Activated CD8-positive, alpha-beta memory T cell treated with anti-CD3 and anti-CD28 coated beads for 4 hours (primary cell): ENCODE data around the gene RELCH.

Experiments used
- DNase-seq, 2 donors: peaks; one replicate each; pipeline ENCODE4 v3.0.0-alpha.2; 2020; ENCODE audit warnings: low read depth in 2 of 2

RELCH gene

GRCh38 chr18:62338446-62339105, 151.5 kb downstream of the RELCH start:
- no peak for DNase-seq

GRCh38 chr18:62339106-62339988, 152.3 kb downstream of the RELCH start:
- no peak for DNase-seq

DNA sequence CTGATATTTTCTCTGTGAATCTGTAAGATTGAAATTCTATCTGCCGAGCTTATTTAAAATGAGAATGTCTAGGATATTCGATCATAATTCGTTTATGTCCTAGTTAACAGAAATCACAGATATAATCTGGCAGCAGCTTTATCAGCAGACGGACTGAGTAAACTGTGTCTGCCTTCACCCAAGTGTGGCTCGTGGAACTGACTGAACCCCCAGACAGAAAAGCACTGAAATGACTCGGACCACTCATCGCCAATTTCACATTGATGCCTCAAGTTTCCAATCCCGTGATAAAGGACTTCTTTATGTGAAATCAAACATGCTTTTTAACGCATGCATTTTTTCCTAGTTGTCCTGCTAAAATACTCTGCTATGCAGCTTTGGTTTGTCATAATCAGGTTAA, 153.9 kb downstream of the RELCH start:
- DNase-seq, result no peak

- no peak for DNase-seq
Measured at GRCh38 chr18:62341473-62341872, 154.4 kb downstream of the RELCH start.

DNA sequence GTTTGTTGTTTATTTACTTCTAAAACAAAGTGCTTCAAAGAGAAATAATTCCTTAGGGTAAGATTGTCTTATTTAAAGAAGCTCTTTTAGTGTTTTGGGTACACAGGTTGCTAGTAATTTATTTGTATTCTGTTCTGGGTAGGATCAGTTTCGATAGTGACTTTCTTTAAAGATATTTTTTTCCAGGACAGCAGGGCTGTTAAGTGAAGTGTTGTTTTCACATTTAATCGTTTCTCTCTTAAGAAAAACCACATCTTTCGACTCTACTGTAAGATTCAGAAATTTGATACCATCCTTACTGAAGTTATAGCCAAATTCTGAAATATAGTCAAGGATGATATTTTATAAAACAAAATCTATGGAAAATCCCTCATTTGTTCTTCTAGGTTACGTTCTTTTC, 155.8 kb downstream of the RELCH start:
- no peak for DNase-seq

- no peak for DNase-seq
Measured at GRCh38 chr18:62343316-62343715, 156.3 kb downstream of the RELCH start.

GRCh38 chr18:62345909-62346308, 158.9 kb downstream of the RELCH start:
- DNase-seq, result no peak

GRCh38 chr18:62346333-62347088, 159.5 kb downstream of the RELCH start:
- DNase-seq, result no peak

DNA sequence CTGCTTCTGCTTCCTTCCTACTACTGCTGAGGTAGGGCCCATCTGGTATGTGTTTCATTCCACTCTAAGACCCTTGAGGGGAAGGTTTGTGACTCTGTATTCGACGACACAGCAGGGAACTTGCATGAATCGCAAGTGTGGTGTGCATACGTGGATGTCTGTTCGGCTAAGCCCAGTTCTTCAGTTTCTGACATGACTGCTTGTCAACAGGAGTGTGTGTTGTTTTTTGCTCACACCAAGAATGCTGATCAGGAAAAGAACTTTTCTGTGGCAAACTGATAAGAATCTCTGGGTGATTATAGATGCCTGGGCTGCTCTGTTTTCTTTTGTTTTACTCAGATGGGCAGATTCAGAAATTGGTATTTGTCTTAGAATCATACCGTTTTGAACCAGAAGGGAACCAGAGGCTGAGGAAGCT, 160.0 kb downstream of the RELCH start:
- DNase-seq, result no peak

- DNase-seq, result no peak
Measured at GRCh38 chr18:62348474-62348873, 161.4 kb downstream of the RELCH start.

GRCh38 chr18:62353170-62353569, 166.1 kb downstream of the RELCH start:
- DNase-seq, result no peak

DNA sequence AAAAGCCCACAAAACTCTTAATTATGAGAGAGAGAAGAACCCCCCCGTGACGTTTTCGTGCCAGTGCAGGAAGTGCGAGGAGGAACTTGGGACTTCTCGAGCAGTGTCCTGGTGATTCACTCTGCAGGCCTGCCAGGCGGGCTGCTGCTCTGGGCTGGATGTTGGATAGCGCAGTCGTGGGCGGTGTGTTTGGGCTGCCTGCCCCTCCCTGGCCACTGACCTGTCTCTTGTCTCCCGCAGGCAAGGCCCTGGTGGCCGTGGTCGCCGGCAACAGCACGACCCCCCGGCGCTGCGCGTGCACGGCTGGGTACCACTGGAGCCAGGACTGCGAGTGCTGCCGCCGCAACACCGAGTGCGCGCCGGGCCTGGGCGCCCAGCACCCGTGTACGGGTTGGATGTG, 167.1 kb downstream of the RELCH start:
- no peak for DNase-seq

DNA sequence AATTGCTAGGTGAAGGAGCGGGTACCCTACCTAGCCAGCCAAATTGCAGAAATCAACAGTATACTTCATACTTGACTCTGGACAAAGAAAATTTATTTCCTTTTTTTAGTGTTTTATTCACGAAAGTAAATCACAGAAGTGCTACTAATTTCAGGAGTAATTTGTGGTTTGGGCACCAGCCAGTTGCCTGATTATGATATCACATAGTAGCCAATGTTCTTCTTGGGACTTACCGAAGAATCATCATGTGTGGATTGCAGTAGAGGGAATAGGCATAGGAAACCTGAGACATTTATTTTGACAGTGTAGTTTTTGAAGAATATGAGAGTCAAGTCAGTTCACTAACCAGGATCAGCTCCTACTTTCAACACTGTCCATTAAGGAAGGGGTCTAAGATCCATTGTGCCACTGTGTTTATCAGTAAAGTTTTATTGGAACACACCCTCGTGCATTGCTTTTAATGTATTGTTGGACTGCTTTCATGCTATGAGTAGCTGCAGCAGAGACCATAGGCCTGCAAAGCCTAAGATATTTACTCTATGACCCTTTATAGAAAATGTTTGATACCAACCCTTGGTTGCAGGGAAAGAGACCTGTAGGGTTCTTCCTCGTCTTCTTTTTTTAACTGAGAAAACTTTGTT, 170.1 kb downstream of the RELCH start:
- DNase-seq, result no peak
